A549 (cell line): ENCODE data around the gene RCAN3. TPM values are rescaled to one million over a fixed set of nuclear protein-coding genes. Genes with fewer than 3 reads are reported as not detected.

Experiments
- ATAC-seq, 2 experiments: fragments of 200-7000 bp in 1 of 2; fragments of >200 bp in 1 of 2; cut with Nextera tagmentation in 1 of 2; cut with Tn5 transposase in 1 of 2; 3 replicates each; pipeline versions ENCODE4 v1.8.0 to v1.9.1; 2018 to 2020; ENCODE audit warnings: mild to moderate bottlenecking in 1 of 2, moderate library complexity in 1 of 2
- CTCF ChIA-PET: fragments of 300-600 bp; sonication (Branson Sonifier 250); formaldehyde crosslinking; extraction: SDS; loops from one replicate; lab custom pipeline; 2021; ENCODE audit warnings: antibody characterized with exemption, inconsistent platforms; lab: Yijun Ruan, JAX
- POLR2A ChIA-PET: fragments of 350-600 bp; formaldehyde crosslinking; extraction: SDS; loops from one replicate; lab custom pipeline; 2021; ENCODE audit warnings: antibody characterized with exemption, inconsistent platforms; lab: Yijun Ruan, JAX
- DNase-seq, 2 experiments: peaks; one replicate each; pipeline versions ENCODE4 v3.0.0 to v3.0.0-alpha.2; 2011 to 2016; ENCODE audit warnings: low read depth in 1 of 2, low spot score in 1 of 2
- FAIRE-seq: peaks from 2 replicates; lab custom pipeline; 2011; peaks lifted over from hg19 to GRCh38; lab: Jason Lieb, UNC
- H3K27ac ChIP-seq, 2 experiments: fragments of >200 bp; sonication (Bioruptor Twin); formaldehyde crosslinking; 3 replicates each; pipeline ENCODE4 v1.5.1; 2016 to 2017
- H3K4me1 ChIP-seq: fragments of >200 bp; sonication (Bioruptor Twin); formaldehyde crosslinking; 3 replicates; pipeline ENCODE4 v1.6.1; 2016
- H3K4me2 ChIP-seq: fragments of >200 bp; sonication (Bioruptor Twin); formaldehyde crosslinking; 3 replicates; pipeline ENCODE4 v1.6.1; 2016
- H3K4me3 ChIP-seq: fragments of >200 bp; sonication (Bioruptor Twin); formaldehyde crosslinking; 3 replicates; pipeline ENCODE4 v1.5.1; 2016
- H3K9me3 ChIP-seq: fragments of >200 bp; sonication (Bioruptor Twin); formaldehyde crosslinking; 3 replicates; pipeline ENCODE4 v1.6.1; 2016
- BCL3 ChIP-seq: fragments of >200 bp; sonication (Bioruptor Twin); formaldehyde crosslinking; IDR thresholded peaks from 3 replicates; pipeline ENCODE4 v1.6.1; 2016
- CBX2 ChIP-seq: fragments of 200-600 bp; sonication (generic); IDR thresholded peaks from 2 replicates; pipeline ENCODE4 v1.6.1; 2016; ENCODE audit warnings: low read depth, mild to moderate bottlenecking, borderline replicate concordance
- CBX8 ChIP-seq: fragments of 200-600 bp; sonication (generic); IDR thresholded peaks from 2 replicates; pipeline ENCODE4 v1.6.1; 2016
- E2F6 ChIP-seq: IDR thresholded peaks from 2 replicates; pipeline ENCODE4 v1.6.1; 2012; ENCODE audit warnings: low read depth, borderline replicate concordance
- ELK1 ChIP-seq: fragments of 150-350 bp; IDR thresholded peaks from 2 replicates; pipeline ENCODE4 v1.6.1; 2014; ENCODE audit warnings: low read depth, mild to moderate bottlenecking, low read length
- FOSL2 ChIP-seq, 2 experiments: fragments of 450-650 bp in 1 of 2; fragments of >200 bp in 1 of 2; sonication (Bioruptor Twin) in 1 of 2; formaldehyde crosslinking; IDR thresholded peaks; 2 replicates each; pipeline versions ENCODE4 v1.5.0 to v1.6.1; 2016 to 2020; ENCODE audit warnings: mild to moderate bottlenecking in 1 of 2, moderate library complexity in 1 of 2
- HDAC2 ChIP-seq: fragments of 200-600 bp; sonication (generic); IDR thresholded peaks from 2 replicates; pipeline ENCODE4 v1.6.1; 2016
- HMGXB4 ChIP-seq: fragments of 250-450 bp; sonication (Bioruptor Pico); IDR thresholded peaks from 2 replicates; pipeline ENCODE4 v1.5.0; 2021; ENCODE audit warnings: mild to moderate bottlenecking, moderate library complexity, borderline replicate concordance
- HOXB5 ChIP-seq: fragments of 250-450 bp; sonication (Bioruptor Pico); IDR thresholded peaks from 2 replicates; pipeline ENCODE4 v1.5.0; 2020; ENCODE audit warnings: mild to moderate bottlenecking, moderate library complexity
- JUNB ChIP-seq: fragments of >200 bp; sonication (Bioruptor Twin); formaldehyde crosslinking; IDR thresholded peaks from 2 replicates; pipeline ENCODE4 v1.6.1; 2016
- KDM1A ChIP-seq: fragments of 200-600 bp; sonication (generic); IDR thresholded peaks from 2 replicates; pipeline ENCODE4 v1.6.1; 2016; ENCODE audit warnings: low read depth, mild to moderate bottlenecking
- MAFK ChIP-seq: fragments of 450-650 bp; IDR thresholded peaks from 2 replicates; pipeline ENCODE4 v1.6.1; 2014; ENCODE audit not compliant: partially characterized antibody
- NFE2L2 ChIP-seq: fragments of 150-350 bp; conservative IDR thresholded peaks from 2 replicates; pipeline ENCODE4 v1.6.1; 2014; ENCODE audit warnings: low read length
- NR3C1 ChIP-seq: fragments of >200 bp; sonication (Bioruptor Twin); formaldehyde crosslinking; IDR thresholded peaks from 3 replicates; pipeline ENCODE4 v1.6.1; 2017
- RAD21 ChIP-seq, 2 experiments: fragments of >200 bp in 1 of 2; sonication (Bioruptor Twin) in 1 of 2; formaldehyde crosslinking in 1 of 2; IDR thresholded peaks in 1 of 2; conservative IDR thresholded peaks in 1 of 2; 2 replicates in 1 of 2; 3 replicates in 1 of 2; pipeline ENCODE4 v1.6.1; 2012 to 2018; ENCODE audit warnings: inconsistent platforms in 1 of 2
- RARB ChIP-seq: fragments of 250-450 bp; sonication (Bioruptor Pico); IDR thresholded peaks from 2 replicates; pipeline ENCODE4 v1.8.0; 2021; ENCODE audit warnings: mild to moderate bottlenecking, moderate library complexity
- REST ChIP-seq: fragments of 200-600 bp; sonication (generic); IDR thresholded peaks from 2 replicates; pipeline ENCODE4 v1.6.1; 2016; ENCODE audit warnings: antibody characterized with exemption, mild to moderate bottlenecking, moderate library complexity
- RFX5 ChIP-seq: fragments of 450-650 bp; IDR thresholded peaks from 2 replicates; pipeline ENCODE4 v1.7.1; 2014; ENCODE audit warnings: antibody characterized with exemption, mild to moderate bottlenecking, moderate library complexity
- TP53 ChIP-seq: fragments of 250-450 bp; sonication (Bioruptor Pico); IDR thresholded peaks from 2 replicates; pipeline ENCODE4 v1.5.0; 2021; ENCODE audit warnings: mild to moderate bottlenecking, moderate library complexity
- ZC3H11A ChIP-seq: fragments of 450-650 bp; IDR thresholded peaks from 2 replicates; pipeline ENCODE4 v1.6.1; 2014; ENCODE audit warnings: antibody characterized with exemption, mild to moderate bottlenecking
- WGBS: methylation state at CpG from one replicate; pipeline ENCODE4 v1.1.6; 2017; ENCODE audit errors: missing lambda C conversion rate; 5-methylcytosine and 5-hydroxymethylcytosine counted together
- polyA plus RNA-seq, 4 experiments: library from polyadenylated mRNA; depleted of rRNA in 3 of 4; stranded (reverse); fragments of >200 nt; fragmentation: RNase III in 1 of 4; extraction: RNeasy Plus Mini Kit Qiagen cat#74134 plus additional on column Dnase treatment in 1 of 4; gene quantifications; 2 replicates in 3 of 4; 3 replicates in 1 of 4; pipeline ENCODE4 v1.2.3, GENCODE V29; 2011 to 2017

Gene RCAN3
- polyA plus RNA-seq, 2 of the 4 experiments (the other 2 are of a cell fraction), result 7.4 to 14.6 TPM

- TF ChIP-seq RAD21 (conservative IDR thresholded peaks at IDR 0.05 in 1 of 2, IDR thresholded peaks at IDR 0.05 in 1 of 2), result no peak
- no peak for TF ChIP-seq CBX8
- no peak for TF ChIP-seq NR3C1
- no peak for TF ChIP-seq ZC3H11A
- no peak for TF ChIP-seq RARB (CRISPR knock-in tag)
- no peak for TF ChIP-seq JUNB
- TF ChIP-seq E2F6, result no peak
- no peak for TF ChIP-seq ELK1
- no peak for TF ChIP-seq FOSL2 (IDR thresholded peaks at IDR 0.05)
- no peak for TF ChIP-seq FOSL2 (CRISPR knock-in tag; IDR thresholded peaks at IDR 0.05)
- TF ChIP-seq RFX5, result no peak
- TF ChIP-seq HMGXB4 (CRISPR knock-in tag), result no peak
- no peak for TF ChIP-seq KDM1A
- TF ChIP-seq REST, result no peak
- no peak for TF ChIP-seq HOXB5
- TF ChIP-seq CBX2, result no peak
- TF ChIP-seq BCL3, result no peak
- no peak for TF ChIP-seq NFE2L2
- TF ChIP-seq TP53 (CRISPR knock-in tag), result no peak
- no peak for TF ChIP-seq HDAC2
- no peak for TF ChIP-seq MAFK
- DNase-seq, result no peak
- no peak overlapping the region for H3K4me2 ChIP-seq
- FAIRE-seq, result no peak
- 68% methylated on average over 5 of the region's 6 CpGs for WGBS
- POLR2A ChIA-PET, result no interaction called here
- no peak for ATAC-seq
- no peak overlapping the region for H3K27ac ChIP-seq
- no peaks in the 10 kb centered on the region for H3K4me1 ChIP-seq
- no peak overlapping the region for H3K4me3 ChIP-seq
- CTCF ChIA-PET, result interaction anchor here (1.0 to 3.8 kb wide), 4 partner anchors 9 to 51 kb away, joined by 3 to 15 read pairs (median 4); no protein-coding TSS in a partner anchor
- H3K9me3 ChIP-seq, result no peaks in the 10 kb centered on the region
These were observed 81.6 kb downstream of the RCAN3 start for GRCh38 chr1:24584171-24584647.
